ENCODE measurements around the gene CEMIP. TPM values are rescaled to one million over a fixed set of nuclear protein-coding genes. Genes with fewer than 3 reads are reported as not detected.

CEMIP gene
- total and polyA plus RNA-seq, 10 of the 15 experiments (the other 5 are each of a cell fraction or from before 2014, with no cell fraction given): 0.01 to 0.44 (median 0.16) TPM; not detected in 6

GRCh38 chr15:80777137-80777536 lies 2.0 kb upstream of the CEMIP start:
- intact Hi-C loops (cut with micrococcal nuclease; ENCODE audit: unreplicated experiment) (loop anchor here (2.0 kb wide), 2 partner anchors 158 to 194 kb away; no protein-coding TSS in a partner anchor), in situ Hi-C loops (cut with MboI) (loop anchor here (5.0 to 10.0 kb wide), 2 partner anchors 212 to 320 kb away; no protein-coding TSS in a partner anchor)
- Histone ChIP-seq H3K9me3 (replicated peaks; ENCODE audit: control insufficient read depth, insufficient read depth, low read length) (no peaks in the 10 kb centered on the region), H3K4me3 (no peak overlapping the region), H3K27me3 (replicated peaks in 1 of 2; ENCODE audit: control insufficient read depth in 2 of 2, insufficient read depth in 2 of 2, low read length in 1 of 2) (peaks cover 18 to 19% of the 10 kb centered on the region in 2 experiments), H3K79me2 (ENCODE audit: control insufficient read depth, insufficient read depth, low read length) (no peaks in the 10 kb centered on the region), H3K4me1 (ENCODE audit: control insufficient read depth, insufficient read depth, low read length) (no peaks in the 10 kb centered on the region), H3K4me2 (ENCODE audit: control insufficient read depth, insufficient read depth) (no peak overlapping the region), H3K36me3 (ENCODE audit: control insufficient read depth in 2 of 2, insufficient read depth in 2 of 2, low read length in 1 of 2) (no peaks in the 10 kb centered on the region), H4K20me1 (ENCODE audit: control insufficient read depth, insufficient read depth) (no peaks in the 10 kb centered on the region), H3K27ac (ENCODE audit: control insufficient read depth, insufficient read depth) (no peak overlapping the region), H2AFZ (ENCODE audit: control insufficient read depth, low read depth, low read length) (no peak overlapping the region), H3K9ac (ENCODE audit: control insufficient read depth, insufficient read depth, low read length) (no peak overlapping the region)
- ChIA-PET RAD21 (ENCODE audit: unreplicated experiment) (interaction anchor here (0.7 to 4.2 kb wide), 25 partner anchors 9 to 331 kb away, joined by 3 to 59 read pairs (median 4); no protein-coding TSS in a partner anchor), POLR2A (no interaction called here), SMC1A (ENCODE audit: uncharacterized antibody, unreplicated experiment) (interaction anchor here (0.6 to 3.3 kb wide), 17 partner anchors 9 to 1243 kb away, joined by 3 to 44 read pairs (median 5); no protein-coding TSS in a partner anchor), CTCF (interaction anchor here (0.6 to 7.4 kb wide), 42 partner anchors 8 to 489 kb away, joined by 3 to 130 read pairs (median 5); partner anchors contain the start of gene ABHD17C)
- 6% methylated on average over 8 of the region's 8 CpGs for WGBS (ENCODE audit: insufficient coverage, insufficient replicate concordance, low lambda C conversion rate, missing lambda C conversion rate)
- ATAC-seq: no peak
- no peak for DNase-seq (ENCODE audit: low read depth, low spot score)
- BruUV-seq (replicated peaks): no TSS peak
- no peak for FAIRE-seq
- TF ChIP-seq NBN (IDR thresholded peaks at IDR 0.05) (no peak), ASH2L (IDR thresholded peaks at IDR 0.05; ENCODE audit: borderline replicate concordance, low read depth) (no peak), KDM1A (IDR thresholded peaks at IDR 0.05; ENCODE audit: borderline replicate concordance) (no peak), CREM (IDR thresholded peaks at IDR 0.05; ENCODE audit: low read depth) (no peak), STAT1 (conservative IDR thresholded peaks at IDR 0.05) (no peak), SREBF2 (IDR thresholded peaks at IDR 0.05; ENCODE audit: low read length) (no peak), SUPT20H (IDR thresholded peaks at IDR 0.05; ENCODE audit: borderline replicate concordance, control insufficient read depth, low read depth, low read length) (no peak), GABPA (IDR thresholded peaks at IDR 0.05; ENCODE audit: low read depth) (no peak), NFIC (IDR thresholded peaks at IDR 0.05; ENCODE audit: low read depth, low read length) (no peak), SMAD1 (IDR thresholded peaks at IDR 0.05; ENCODE audit: low read depth, partially characterized antibody) (no peak), TCF12 (IDR thresholded peaks at IDR 0.05; ENCODE audit: low read depth, low read length) (no peak), ZZZ3 (IDR thresholded peaks at IDR 0.05; ENCODE audit: control insufficient read depth, insufficient read length, low read depth) (no peak), ZBTB40 (IDR thresholded peaks at IDR 0.05; ENCODE audit: borderline replicate concordance) (no peak), RELB (IDR thresholded peaks at IDR 0.05; ENCODE audit: low read depth) (no peak), PML (IDR thresholded peaks at IDR 0.05; ENCODE audit: low read length) (no peak), RAD51 (IDR thresholded peaks at IDR 0.05) (no peak)
- TF ChIP-seq, protein P1, sequence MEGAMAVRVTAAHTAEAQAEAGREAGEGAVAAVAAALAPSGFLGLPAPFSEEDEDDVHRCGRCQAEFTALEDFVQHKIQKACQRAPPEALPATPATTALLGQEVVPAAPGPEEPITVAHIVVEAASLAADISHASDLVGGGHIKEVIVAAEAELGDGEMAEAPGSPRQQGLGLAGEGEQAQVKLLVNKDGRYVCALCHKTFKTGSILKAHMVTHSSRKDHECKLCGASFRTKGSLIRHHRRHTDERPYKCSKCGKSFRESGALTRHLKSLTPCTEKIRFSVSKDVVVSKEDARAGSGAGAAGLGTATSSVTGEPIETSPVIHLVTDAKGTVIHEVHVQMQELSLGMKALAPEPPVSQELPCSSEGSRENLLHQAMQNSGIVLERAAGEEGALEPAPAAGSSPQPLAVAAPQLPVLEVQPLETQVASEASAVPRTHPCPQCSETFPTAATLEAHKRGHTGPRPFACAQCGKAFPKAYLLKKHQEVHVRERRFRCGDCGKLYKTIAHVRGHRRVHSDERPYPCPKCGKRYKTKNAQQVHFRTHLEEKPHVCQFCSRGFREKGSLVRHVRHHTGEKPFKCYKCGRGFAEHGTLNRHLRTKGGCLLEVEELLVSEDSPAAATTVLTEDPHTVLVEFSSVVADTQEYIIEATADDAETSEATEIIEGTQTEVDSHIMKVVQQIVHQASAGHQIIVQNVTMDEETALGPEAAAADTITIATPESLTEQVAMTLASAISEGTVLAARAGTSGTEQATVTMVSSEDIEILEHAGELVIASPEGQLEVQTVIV (IDR thresholded peaks at IDR 0.05; ENCODE audit: borderline replicate concordance, partially characterized antibody): no peak

Data from GM12878 (cell line).